ENCODE results near the gene OTULIN. TPM values are rescaled to one million over a fixed set of nuclear protein-coding genes. Genes with fewer than 3 reads are reported as not detected.

The OTULIN gene
- total RNA-seq, 1 experiment from 2014 or later: 20.4 TPM

DNA sequence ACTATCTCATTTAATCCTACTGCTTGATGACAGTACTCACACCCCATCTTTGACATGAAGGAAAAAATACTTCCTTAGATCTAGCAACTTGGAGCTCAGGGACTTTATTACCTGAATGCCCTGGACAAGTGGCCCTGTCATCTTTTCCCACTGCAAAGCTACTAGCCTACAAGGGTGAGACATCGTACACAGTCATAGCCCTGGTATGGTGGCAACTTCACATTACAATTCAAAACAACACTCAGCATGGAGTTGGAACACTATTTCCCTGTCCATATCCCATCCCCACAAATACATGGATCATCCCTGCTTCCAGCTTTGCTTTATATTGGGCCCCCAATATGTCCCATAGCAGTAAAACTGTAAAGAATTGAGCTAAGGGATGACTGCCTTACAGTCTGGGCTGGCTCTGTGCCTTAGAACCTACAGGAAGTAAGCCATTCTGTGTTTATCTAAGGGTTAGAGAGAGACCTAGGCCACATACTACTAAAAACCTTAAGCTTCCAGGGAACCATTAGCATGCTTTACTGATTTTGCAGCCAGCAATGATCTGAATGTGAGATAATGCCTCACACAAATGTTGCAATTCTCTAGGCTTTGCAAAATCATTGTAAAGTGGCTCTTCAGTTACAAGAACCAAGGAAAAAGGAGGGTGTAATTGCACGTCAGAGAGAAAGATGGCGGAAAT, 55.9 kb downstream of the OTULIN start:
- no peak for DNase-seq (ENCODE audit: low spot score)

DNA sequence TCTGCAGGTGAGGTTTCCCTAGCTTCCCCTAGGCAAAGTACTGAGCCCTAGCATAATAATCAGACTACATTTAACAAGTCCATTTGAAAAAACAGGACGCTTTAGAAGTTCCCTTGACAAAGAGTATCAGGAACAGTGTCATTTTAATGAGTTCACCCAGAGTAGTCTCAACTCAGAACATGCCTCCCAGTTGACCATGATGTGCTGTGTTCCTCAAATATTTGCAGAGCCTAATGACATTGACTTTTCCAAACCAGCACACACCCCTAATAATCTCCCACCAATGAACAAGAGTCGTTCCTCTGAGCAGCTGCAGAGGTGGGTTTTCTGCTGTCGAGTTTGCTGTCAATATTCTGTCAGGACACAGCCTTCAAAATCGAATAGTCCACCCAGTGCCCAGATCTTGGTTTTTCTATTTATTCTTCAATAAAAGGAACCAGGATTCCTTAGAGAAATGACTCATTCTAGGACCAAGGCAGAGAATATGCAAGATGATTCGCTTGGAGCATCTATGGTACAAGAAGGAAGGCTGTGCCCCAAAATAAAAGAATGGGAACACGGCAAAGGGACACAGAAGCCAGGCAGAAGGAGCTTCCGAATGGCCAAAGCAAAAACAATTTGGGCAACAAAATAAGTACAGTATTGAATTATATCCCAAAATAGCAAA, 57.6 kb downstream of the OTULIN start:
- no peak for DNase-seq (ENCODE audit: low spot score)

DNA sequence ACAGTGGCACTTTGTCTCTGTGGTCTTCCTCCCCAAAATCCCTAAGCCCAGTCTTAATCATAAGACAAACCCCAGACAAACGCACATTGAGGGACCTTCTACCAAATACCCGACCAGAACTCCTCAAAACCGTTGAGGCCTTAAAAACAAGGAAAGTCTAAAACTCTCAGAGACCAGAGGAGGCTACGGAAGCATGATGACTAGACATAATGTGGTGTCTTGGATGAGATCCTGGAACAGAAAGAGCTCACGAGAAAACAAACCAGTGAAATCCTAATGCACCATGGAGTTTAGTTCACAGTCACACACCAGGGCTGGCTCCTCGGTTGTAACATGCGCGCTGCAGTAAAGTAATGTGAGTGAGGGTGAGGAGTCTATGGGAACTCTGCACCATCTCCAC, 58.4 kb downstream of the OTULIN start:
- DNase-seq (ENCODE audit: low spot score): no peak

DNA sequence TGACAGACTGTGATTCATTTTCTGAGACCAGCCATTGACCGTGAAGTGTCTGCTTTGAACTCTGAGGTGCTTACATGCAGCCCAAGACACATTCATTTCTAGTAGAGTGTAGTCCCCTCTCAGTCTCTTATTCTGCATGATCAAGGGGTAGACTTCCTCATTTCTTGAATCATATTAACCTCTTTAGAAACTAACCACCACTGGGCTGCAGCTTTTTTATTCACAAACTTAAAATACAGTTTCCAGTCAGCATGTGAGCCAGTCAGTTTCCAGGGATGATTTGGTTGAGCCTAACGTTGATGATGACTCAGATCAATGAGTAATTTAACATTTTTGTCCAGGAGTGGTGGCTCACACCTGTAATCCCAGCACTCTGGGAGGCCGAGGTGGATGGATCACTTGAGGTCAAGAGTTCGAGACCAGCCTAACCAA, 59.2 kb downstream of the OTULIN start:
- DNase-seq (ENCODE audit: low spot score): no peak

DNA sequence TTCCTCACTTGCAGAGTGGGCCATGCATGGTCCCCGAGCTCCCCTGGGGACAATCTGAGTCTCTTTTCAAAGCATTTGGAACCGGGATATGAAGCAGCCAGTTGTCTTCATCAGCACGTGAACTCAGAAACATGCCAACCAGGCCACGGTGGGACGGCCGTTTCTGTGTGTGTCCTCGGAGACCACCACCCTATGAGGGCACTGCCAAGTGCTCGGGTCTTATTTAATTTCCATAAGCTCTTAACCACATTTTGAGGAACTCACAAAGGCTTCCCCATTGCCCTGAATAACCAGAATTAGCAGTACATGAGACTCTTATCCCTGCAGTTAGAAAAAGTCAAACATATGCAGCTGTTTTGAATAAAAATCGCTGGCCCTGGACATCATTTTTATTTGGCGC, 60.1 kb downstream of the OTULIN start:
- DNase-seq (ENCODE audit: low spot score): no peak

DNA sequence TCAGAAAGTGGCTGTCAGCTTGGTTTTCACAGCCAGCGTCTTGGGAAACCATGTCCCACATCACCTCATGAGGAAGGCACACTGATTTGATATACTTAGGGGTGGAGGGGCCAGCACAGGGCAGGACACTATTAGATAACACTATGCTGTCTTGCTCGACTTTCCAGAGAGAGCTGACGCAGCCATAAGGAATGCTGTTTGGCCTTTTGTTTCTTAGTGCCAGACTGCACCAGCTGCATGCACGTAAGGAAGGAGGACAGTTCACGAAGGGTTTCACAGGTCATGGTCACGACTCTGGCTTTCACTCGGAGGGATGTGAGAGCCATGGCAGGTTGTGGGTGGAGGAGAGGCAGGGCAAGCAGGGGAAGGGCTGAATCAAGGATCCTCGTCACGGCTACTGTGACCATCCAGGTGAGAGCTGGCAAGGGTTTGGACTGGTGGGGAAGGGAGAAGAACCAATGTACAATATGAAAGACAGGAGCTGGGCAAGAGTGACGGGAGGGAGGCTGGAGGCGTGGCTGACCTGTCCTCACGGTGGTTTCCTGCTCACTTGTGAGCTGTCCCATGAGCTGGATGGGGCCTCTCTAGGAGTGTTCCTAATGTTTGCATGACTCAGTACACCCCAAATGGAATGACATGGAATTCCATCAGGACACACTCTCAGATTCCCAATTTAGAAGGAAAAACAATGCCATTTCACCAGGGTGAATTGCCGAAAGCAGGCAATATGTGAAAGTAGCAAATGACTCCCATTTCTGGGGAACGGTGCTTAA, 61.7 kb downstream of the OTULIN start:
- no peak for DNase-seq (ENCODE audit: low spot score)

DNA sequence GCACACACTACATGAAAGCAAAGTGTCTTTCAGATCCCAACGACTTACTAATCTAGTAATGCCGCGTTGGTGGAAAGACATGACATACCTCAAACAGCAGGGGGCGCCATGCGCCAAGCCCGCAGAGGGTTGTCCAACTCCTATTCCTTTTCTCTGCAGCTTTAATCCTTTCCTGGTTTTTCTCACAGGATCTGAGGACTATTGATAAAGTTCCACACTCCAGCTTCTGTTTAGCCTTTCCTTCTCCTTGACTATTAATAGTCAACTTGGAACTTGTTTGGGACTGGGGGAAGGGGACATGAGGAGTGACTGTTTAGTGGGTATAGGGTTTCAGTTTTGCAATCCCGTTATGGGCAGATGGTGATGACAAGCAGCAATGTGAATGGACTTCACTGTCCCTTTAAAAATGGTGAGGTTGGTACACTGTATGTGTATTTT, 62.9 kb downstream of the OTULIN start:
- DNase-seq (ENCODE audit: low spot score): peak; percentile 98

DNA sequence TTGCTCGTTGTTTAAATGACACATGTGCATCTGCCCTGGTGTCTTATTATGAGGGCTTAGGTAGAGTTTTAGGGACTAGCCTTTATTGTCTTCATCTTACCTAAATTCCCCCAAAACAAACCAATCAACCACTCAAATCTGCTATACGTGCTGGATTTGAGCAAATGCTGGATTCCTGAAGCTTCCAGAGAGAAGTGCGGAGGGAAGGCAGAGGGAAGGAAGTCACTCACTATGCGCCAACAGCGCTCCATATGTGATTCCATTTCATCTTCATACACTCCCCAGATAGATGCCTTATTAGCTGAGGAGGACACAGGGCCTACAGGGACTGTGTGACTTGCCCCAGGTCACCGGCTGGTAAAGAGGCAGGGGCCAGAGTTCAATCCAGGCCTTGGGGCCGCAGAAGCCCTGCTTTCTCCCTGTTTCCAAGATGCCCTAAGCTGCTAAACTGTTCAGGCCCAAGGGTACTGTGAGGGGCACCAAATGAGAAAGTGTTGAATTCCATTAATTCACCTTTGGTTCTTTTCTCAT, 63.5 kb downstream of the OTULIN start:
- DNase-seq (ENCODE audit: low spot score): no peak

DNA sequence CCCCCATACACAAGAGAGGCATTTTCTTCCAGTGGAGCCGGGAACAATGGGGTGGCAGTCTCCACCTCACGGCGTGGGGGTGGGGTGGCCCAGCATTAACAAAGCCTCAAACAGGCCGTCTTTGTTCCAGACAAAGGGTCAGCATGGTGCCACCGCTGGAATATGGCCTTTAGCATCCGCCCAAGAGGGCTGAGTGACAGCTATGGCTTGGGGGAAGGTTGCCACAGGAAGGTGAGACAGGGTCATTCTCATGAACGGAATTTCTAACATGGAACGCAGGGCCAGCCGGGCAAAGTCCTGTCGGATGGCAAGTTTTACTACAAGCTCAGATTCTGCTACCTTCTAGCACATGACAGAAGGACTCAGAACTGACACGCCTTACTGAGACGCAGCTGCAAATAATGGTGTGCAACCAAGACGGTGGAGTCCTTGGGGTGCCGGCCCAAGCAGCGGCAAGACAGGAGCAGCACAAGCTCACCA, 64.0 kb downstream of the OTULIN start:
- DNase-seq (ENCODE audit: low spot score): peak; percentile 92

DNA sequence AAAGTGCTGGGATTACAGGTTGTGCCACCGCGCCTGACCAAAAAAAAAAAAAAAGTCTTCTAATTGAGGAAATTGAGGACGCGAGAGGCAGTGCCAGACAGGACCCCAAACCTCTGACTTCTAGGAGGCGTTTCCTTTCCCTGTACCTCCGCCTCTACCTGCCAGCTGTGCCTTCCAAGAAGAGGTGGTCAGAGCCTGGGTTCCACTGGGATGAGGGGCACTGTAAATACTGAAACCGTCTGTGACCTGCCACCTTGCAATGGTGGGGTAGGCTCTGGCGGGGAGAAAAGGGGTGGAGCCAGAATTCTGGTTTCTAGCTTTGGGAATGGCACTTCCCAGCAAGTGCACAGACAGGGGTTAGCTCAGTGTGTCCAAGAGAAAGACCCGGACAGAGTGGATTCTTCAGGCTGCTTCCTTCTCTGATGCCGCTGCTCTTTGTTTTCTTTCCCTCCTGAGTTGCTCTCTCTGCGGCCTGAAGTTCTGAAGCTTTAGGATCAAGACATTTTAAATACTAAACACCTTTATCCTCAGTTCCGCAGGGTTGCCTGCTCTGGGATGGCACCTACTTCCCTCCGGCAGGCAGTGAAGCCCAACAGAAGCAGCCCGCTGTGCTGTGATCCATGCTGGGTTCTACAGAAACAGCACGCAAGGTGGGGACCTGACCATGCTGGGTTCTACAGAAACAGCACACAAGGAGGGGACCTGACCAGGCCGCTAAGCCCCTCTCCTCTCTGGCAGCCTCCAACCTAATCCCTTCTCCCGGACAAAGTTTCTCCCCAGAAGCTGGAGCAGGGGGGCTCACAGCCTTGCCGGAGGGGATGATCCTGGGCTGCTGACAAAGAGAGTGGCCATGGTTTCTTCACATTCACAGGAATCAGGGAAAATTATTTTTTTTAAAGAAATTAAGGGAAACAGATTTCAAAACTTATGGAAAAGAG, 65.2 kb downstream of the OTULIN start:
- no peak for DNase-seq (ENCODE audit: low spot score)

DNA sequence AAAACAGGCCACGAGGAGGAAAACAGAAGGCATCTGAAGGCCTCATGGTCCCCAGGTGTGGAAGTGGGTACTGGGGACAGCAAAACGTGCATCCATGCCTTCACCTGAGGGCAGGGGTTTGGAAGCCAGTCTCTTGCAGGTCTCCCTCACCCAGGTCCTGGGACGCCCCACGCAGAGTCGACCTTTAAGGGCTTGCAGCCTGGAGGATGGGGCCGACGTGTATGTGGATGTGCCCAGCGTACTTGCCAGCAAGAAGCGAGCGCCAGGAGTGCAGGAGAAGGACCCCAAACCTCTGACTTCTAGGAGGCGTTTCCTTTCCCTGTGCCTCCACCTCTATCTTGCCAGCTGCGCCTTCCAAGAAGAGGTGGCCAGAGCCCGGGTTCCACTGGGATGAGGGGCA, 65.9 kb downstream of the OTULIN start:
- no peak for DNase-seq (ENCODE audit: low spot score)

DNA sequence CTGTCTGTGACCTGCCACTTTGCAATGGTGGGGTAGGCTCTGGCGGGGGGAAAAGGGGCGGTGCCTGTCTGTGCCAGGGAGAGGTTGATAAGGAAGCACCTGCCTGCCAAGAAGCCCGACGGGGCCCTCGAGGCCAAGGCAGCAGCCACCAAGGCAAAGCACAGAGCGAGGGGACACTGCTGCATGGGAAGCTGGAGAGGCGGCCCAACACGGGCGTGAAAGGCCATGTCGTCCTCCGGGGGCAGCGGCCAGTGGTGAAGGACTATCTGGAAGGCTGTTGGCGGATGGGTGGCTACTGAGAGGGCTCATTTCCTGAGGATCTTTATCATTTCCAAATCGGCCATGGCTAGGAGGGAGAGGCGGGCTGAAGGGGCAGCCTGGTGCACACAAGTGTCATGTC, 66.4 kb downstream of the OTULIN start:
- no peak for DNase-seq (ENCODE audit: low spot score)

DNA sequence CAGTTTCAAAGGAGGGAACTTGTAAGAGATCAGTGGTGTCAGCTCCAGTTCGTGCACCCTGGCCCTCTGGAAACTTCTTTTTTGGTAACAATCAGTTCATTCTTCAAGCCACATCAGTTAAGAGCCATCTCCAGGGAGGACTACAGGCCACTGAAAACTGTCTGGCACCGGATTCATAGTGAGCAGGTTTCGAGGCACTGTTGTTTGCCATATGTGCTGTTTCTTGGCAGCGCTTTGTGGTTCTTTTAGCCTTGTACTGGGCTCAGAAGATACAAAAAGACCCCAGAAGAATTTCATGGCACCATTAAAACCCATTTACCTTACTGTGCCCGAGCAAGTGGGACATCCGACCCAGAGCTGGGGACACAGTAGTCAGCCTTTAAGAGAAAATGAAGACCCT, 68.5 kb downstream of the OTULIN start:
- DNase-seq (ENCODE audit: low spot score): no peak

DNA sequence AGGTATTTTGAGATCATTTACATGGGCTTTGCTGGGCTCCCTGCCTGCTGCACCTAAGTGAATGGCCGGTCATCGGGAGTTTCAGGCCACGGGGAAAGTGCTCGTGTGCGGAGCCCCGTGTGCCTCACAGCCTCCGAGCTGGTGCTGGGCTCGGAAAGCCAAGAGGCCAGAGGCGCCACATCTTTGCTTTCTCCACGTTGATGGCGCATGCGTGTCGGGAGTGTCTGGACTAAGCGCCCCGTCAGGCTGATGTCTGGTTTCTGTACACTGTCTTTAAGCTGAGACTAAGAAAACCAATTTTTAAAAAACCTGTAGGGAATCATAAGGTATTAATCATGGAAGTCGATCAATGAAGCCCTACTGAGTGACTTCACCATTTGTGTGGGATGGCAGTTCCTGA, 69.1 kb downstream of the OTULIN start:
- DNase-seq (ENCODE audit: low spot score): no peak

DNA sequence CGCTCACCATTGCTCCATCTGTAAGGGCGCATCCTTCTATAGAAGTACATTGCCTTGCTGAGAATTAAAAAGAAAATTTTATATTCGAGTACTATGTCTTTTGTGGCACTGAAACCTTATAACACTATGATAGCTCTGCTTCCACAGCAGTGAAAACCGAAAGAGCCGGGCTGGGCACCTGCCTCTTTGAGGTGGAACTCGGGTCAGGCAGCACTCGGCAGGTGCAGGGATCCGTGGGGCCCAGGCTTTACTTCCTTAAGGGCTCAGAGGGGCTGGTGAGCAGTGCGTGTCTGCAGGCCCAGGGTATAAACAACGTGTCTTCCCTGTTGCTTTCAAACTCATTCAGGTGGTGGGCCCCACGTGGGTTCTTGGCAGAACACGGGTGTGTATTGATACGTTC, 69.9 kb downstream of the OTULIN start:
- no peak for DNase-seq (ENCODE audit: low spot score)

DNA sequence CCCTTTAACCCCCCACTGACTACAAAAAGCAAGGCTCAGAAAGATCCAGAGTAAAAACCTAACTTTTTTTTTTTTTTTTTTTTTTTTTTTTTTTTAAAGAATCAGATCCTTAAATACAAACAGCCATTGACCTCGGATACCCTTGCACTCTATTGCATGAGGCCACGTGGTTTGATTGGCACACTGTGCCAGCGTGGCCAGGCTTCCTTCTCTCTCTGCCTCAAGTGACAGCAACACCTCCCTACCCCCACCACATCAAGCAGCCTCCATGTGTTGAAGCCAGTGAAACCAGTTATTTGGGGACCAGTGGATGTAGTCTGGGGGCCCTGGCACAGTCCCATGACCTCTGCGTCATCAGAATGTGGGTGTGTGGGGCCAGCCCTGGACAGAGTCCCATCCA, 71.4 kb downstream of the OTULIN start:
- no peak for DNase-seq (ENCODE audit: low spot score)

DNA sequence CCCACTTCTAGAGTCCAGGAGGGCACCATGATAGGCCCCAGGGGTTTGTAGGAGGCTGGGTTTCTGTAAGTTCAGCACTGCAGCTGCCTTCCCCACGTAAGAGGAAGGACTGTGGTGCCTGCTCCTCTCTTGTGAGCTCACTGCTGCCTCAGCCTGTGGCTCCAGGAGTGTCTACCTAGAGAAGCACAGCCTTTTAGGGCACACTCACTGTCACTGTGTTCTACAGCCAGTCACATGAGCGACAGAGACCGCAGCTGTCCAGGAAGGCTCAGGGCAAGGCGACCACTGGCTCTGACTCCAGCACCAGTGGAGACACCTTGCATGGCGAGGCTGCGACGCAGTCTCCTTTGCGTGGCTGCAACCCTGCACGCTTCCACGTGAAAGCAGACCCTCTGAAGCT, 72.8 kb downstream of the OTULIN start:
- DNase-seq (ENCODE audit: low spot score): no peak

DNA sequence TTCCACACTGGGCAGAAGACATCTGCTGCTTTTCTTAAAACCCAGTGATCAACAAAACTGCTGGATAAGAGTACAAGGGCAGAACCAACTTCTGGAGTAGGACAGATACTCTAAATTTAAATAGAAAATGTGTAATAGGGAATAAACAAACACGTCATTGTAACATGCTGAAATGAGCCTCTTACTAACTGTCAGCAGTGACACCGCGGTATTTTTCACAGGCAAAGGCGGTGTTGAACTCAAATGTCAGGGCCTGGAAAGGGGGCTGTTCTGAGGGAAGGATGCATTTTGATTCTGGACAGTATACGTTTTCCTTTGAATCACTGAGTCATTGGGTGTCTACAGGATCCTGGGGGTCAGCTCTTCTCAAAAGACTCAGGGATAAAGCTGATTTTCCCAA, 73.5 kb downstream of the OTULIN start:
- DNase-seq (ENCODE audit: low spot score): no peak

DNA sequence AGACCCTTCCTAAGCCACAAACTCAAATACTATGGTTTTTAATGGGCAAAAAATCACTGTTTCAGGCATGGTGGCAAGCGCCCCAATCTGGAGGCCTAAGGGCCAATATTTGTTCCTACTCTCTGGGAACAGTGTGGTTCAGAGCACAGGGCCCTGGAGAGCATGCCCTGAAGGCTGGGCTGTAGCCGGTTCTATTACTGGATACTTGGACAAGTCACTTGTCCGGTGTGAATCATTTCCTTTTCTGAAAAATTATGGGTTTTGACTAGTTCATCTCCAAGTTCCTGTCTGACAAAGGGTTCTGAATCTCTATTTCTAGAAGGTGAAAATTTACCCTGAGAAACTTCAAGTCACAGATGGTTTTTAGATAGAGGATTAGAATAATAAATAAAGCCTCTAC, 75.0 kb downstream of the OTULIN start:
- no peak for DNase-seq (ENCODE audit: low spot score)

DNA sequence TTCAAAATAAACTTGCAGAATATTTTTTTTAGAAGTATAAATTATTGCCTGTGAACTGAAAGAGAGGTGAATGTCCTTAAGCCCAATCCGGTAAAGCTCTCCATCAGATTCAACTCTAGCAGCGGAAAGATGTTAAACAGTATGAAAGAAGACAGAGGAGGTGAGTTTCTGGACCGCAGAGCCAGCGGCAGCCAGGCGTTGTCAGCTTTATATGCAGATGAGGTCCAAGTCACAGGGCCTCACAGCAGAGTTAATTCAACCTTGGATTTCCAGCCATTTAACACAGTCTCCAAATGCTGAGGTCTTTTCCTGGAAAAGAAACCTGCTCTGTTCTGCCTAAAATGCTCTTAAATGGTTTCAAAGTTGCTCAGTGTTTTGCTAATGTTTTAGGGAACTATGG, 75.5 kb downstream of the OTULIN start:
- DNase-seq (ENCODE audit: low spot score): no peak

DNA sequence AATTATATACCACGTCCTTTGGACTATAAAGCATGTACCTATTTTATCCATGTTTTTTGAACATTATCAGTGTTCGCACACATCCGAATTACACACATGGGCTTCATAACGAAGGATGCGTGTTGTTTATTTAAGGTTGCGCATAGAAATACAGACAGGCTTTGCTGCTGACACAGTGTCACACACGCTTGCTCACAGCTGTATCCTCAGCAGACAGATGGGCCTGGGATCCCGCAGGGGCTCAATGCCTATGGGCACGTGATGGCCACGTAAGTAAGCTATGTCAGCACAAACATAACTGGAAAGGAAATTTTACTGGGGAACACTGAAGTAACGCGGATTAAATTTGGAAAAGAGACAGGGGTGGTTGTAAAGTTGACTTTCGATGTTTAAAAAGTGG, 76.6 kb downstream of the OTULIN start:
- DNase-seq (ENCODE audit: low spot score): no peak
